Measurements from ENCODE around the gene DCUN1D2.

DCUN1D2 gene

DNA sequence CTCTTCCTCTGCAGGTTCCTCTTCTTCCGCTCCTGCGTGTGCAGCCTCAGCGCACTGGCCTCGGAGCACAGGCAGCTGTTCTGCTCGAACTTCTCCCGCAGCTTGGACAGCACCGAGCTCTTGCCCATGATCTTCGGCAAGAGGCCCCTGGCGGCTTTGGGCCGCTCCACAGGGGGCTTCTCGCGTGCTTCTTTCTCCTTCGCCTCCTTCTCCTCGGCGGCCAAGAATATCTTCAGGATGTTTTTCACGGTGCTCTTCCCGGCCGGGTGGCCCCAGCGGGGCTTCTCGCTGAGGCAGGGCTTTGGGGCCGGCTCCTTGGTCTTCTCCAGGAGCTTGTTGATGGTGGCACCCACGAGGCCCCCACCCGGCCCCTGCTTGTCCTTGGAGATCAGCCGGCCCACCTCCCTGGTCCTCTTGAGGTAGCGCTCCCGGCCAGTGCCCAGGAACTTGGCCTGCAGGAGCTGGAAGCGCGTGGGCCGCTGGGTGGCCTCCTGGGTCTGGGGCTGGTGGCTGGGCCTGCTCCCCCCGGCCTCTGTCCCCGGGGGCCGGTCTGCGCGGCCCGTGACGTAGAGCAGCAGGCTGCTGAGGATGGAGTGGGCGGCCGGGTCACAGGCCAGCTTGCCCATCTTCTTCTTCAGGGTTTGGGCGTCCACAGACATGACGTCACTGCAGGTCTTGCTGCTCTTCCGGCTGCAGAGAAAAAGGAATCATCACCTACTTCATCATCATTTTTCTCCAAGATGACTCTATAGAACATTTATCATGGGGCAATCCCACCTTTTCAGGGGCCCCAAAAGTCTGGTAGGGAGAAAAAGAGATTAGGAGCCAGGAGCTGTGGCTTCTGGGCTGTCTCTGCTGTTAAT lies 82.7 kb downstream of the DCUN1D2 start:
- no peak overlapping the region for H3K4me3 ChIP-seq (ENCODE audit: low read depth, low read length)
- TF ChIP-seq, protein P1, sequence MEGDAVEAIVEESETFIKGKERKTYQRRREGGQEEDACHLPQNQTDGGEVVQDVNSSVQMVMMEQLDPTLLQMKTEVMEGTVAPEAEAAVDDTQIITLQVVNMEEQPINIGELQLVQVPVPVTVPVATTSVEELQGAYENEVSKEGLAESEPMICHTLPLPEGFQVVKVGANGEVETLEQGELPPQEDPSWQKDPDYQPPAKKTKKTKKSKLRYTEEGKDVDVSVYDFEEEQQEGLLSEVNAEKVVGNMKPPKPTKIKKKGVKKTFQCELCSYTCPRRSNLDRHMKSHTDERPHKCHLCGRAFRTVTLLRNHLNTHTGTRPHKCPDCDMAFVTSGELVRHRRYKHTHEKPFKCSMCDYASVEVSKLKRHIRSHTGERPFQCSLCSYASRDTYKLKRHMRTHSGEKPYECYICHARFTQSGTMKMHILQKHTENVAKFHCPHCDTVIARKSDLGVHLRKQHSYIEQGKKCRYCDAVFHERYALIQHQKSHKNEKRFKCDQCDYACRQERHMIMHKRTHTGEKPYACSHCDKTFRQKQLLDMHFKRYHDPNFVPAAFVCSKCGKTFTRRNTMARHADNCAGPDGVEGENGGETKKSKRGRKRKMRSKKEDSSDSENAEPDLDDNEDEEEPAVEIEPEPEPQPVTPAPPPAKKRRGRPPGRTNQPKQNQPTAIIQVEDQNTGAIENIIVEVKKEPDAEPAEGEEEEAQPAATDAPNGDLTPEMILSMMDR (conservative IDR thresholded peaks at IDR 0.05; ENCODE audit: low read depth, low read length): no peak
- no peak for DNase-seq (ENCODE audit: low read depth)

DNA sequence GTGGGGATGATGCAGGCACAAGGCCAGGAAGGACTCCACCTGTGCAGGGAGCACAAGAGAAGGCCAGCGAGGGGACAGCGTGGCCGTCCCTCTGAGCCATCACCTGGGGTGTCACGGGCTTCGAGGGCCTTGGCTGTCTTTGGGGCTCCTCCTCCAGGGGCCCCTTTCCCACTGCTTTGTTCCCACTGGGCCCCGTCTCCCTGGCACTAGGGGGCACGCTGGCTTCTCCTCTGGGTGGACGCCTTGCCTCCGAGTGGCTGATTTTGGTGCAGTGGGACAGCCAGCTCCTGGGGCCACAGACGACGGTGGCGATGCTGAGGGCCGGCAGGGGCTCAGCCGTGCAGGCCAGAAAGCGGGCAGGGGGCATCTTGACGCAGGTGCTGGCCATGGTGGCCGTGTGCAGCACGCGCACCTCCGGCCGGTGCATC lies 83.4 kb downstream of the DCUN1D2 start:
- H3K4me3 ChIP-seq (ENCODE audit: low read depth, low read length): no peak overlapping the region
- TF ChIP-seq, protein P1 (conservative IDR thresholded peaks at IDR 0.05; ENCODE audit: low read depth, low read length): no peak
- DNase-seq (ENCODE audit: low read depth): no peak

DNA sequence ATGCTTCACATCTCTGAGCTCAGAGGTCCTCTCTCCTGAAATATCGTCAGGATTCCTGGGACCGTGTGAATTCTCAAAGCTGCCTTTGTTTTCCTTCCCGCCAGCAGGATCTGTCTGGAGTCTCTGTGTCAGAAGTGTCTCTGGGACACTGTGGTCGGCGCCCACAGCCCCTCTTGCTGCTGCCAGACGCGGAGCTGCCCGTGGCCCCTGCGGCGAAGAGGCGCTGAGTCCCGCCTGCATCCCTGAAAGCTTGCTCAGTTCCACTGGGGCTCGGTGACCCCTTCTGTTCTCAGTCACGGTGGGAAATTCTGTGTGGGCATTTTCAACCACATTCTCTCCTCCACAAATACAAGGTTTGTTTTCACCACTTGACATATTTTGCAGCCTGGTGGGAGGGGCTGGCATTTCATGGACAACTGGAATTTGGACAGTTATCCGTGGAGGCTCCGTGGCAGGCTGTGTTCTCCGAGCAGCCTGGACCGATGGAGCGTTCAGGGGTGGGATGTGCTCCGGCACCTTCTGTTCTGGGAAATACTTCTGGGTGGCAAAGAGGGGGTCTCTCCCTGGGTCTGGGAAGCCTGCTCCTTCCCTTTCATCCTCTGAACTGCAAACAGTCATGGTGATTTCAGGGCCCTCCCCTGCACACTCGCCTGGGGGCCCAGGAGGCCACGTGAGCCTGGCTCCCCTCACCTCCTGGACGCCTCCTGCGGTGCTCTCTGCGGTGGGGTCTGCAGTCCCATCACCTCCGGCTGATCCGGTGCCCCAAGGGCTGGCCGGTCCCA lies 84.0 kb downstream of the DCUN1D2 start:
- H3K4me3 ChIP-seq (ENCODE audit: low read depth, low read length): no peak overlapping the region
- no peak for DNase-seq (ENCODE audit: low read depth)
- TF ChIP-seq, protein P1 (conservative IDR thresholded peaks at IDR 0.05; ENCODE audit: low read depth, low read length): no peak

Data from choroid plexus epithelial cell (primary cell).